Measurements from ENCODE around the gene PLEKHG7.
"Not testable (repeated sequence)": the region's sequence is repeated elsewhere in the genome, so short reads cannot be mapped to it uniquely, and the experiment has no call there.

PLEKHG7 gene

DNA sequence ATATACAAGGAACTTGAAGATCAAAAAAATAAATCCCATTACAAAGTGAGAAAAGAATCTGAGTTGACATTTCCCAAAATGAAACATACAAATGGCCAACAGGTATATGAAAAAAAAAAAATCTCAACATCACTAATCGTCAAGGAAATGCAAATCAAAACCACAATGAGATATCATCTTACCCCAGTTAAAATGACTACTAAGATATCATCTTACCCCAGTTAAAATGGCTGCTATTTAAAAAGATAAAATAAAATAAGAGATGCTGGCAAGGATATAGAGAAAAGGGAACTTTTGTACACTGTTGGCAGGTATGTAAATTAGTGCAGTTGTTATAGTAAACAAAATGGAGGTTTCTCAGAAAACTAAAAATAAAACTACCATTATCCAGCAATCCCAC, 44.4 kb downstream of the PLEKHG7 start:
- no peak for DNase-seq (ENCODE audit: low spot score)

- DNase-seq (ENCODE audit: low spot score), result not testable (repeated sequence)
These were observed 46.9 kb downstream of the PLEKHG7 start for GRCh38 chr12:92749691-92750090.

GRCh38 chr12:92753976-92754885, 51.4 kb downstream of the PLEKHG7 start:
- DNase-seq (ENCODE audit: low spot score), result no peak

DNA sequence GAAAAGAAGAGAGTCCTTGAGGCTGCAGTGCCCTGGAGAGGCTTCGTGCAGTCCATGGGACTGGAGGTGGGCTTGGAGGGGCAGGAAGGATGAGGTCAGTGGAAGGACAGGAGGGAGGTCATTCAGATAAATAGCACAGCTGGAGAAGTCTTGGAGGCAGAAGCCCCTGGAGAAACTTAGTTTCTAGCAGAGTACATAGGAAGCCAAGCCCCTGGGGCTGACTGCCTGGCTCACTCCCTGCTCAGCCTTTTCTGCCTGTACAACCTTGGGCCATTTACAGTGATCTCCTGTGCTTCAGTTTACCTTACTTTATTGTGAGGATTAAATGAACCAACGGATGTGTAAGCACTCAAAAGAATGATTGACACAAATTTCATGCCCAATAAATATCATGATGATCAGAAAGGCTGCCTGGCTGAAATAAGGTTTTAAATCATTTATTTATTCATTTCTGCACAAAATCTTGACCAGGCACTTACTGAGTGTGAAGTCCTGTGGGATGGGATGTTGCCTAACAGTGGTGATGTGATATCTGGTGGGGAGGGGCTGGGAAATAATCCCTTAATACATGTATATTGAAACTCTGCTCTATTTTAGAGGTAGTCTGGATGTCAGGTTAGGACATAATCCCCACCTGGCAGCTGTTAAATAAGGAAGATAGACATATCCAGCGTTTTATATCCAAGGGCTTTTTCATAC, 54.3 kb downstream of the PLEKHG7 start:
- DNase-seq (ENCODE audit: low spot score), result no peak

- DNase-seq (ENCODE audit: low spot score), result no peak
These were observed 54.9 kb downstream of the PLEKHG7 start for GRCh38 chr12:92757597-92758121.

GRCh38 chr12:92759634-92760268, 57.0 kb downstream of the PLEKHG7 start:
- DNase-seq (ENCODE audit: low spot score), result no peak

DNA sequence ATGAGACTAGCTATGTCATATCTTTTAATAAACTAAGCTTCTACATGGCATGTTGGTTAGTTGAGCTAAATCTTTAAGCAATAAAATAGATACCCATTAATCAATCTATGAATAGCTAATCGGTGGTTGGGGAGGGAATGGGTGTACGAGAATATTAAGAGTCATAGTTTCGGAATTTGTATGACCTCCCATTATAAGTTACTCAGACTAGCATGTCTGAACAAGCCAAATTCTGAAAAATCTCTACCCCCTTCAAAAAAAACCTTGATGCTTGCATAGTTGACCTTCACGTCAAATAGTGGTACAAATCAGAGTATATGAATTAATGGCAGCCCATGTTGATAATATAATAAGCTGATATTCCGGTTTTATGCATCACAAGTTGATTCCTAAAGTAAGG, 60.0 kb downstream of the PLEKHG7 start:
- no peak for DNase-seq (ENCODE audit: low spot score)

- no peak for DNase-seq (ENCODE audit: low spot score)
These were observed 62.0 kb downstream of the PLEKHG7 start for GRCh38 chr12:92764831-92765230.

DNA sequence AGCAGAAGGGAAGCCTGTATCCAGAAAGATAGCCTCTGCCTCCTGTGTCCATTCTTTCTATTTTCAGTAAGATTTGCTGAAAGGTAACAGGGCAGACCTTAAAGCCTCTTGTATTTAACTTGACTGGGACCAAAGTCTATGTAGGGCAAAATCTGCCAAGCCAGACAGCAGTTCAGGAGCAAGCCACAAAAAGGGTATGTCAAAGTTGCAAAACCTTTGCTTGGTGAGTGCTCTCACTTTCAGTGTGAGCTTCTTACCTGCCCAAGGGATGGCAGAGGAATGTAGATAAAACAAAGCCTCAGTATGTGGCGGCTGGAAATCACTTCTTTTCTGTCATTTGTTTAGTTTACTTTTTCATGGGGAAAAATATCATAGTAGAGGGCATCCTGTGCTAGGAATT, 63.1 kb downstream of the PLEKHG7 start:
- DNase-seq (ENCODE audit: low spot score), result no peak

- DNase-seq (ENCODE audit: low spot score), result no peak
These were observed 66.5 kb downstream of the PLEKHG7 start for GRCh38 chr12:92769124-92769901.

GRCh38 chr12:92771001-92771400, 68.2 kb downstream of the PLEKHG7 start:
- DNase-seq (ENCODE audit: low spot score), result no peak

- DNase-seq (ENCODE audit: low spot score), result no peak
These were observed 72.6 kb downstream of the PLEKHG7 start for GRCh38 chr12:92775416-92775815.

DNA sequence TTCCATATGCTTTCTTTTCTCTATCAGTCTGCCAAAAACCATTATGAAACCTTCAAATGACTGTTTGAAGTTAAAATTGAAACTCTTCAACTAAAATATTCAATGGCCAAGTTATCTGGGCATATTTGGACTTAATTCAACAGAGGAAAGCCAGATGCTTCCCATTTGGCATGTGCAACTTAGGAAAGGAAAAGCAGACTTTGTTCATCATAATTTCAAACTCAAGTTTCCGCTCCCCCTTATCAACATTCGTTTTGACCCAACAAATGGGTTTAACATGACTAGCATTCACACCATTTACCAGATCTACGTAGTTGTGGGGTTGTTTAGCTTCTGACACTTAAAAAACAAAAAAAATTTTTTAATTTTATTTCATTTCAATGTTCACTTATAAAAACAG, 75.7 kb downstream of the PLEKHG7 start:
- no peak for DNase-seq (ENCODE audit: low spot score)

DNA sequence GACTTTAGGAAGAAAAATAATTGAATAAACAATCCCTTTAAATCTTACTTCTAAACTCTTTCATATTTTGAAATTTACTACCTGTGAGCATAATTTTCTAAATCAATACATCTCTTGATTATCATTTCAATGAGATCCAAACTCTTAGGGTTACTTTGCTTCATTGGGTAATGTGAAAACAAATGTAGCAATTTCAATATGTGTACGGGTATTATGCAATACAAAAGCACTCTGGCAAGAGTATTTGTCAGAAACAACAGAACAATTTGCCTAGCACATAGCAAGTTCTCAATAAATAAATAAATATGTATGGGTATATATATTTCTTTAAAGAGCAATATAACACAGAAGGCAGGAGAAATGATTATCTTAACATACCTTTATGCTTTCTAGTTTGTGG, 77.1 kb downstream of the PLEKHG7 start:
- no peak for DNase-seq (ENCODE audit: low spot score)

GRCh38 chr12:92784356-92784755, 81.6 kb downstream of the PLEKHG7 start:
- DNase-seq (ENCODE audit: low spot score), result no peak

DNA sequence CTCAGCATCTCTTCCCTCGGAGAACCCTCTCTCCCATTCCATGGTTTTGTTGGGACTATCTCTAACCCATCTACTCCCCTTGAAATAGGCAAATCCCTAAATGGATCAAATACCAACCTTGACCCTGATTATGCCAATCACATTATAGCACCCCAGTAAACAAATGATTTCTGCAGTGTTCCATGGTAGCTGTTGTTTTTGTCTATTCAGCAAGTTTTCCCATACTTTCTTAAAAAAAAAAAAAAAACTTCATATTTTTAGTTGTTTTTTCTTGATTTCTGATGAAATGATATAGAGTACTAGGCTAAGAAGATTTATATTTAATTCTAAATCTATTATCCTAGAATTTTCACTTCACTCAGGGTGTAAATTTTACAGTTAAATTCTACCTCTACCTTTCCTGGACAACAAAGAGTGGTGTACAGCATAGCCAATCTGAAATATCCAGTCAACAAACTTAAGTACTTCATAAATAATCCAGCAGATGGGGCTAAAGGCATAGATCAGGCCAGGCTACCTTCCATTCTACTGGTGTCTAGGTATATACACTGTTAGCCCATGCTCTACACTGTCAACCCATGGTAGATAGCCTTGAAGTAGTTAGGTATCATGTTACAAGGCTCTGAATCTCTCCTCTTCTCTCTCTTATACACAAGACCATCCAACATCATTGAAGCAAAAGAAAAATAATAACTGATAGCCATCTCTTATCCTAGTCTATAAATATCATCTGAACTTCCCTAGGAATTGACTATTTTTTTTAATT, 82.2 kb downstream of the PLEKHG7 start:
- DNase-seq (ENCODE audit: low spot score), result peak; percentile 67

DNA sequence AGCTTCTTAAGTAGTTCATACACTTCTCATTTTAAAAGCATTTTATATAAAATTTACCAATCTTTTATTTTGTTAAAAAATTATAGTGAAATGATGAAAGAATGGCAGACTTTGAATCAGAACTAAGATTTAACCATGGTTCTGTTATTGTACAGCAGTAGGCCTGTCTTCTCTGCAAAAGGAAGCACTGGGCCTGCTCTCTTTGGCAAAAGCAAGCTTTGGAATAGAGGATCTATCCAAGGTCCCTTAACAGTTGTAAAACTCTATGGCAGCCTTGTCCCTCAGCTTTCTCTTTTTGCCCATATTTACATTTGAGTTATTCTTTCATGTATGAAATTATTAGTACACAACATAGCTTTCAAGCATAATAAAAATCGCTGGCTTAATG, 82.8 kb downstream of the PLEKHG7 start:
- no peak for DNase-seq (ENCODE audit: low spot score)

- no peak for DNase-seq (ENCODE audit: low spot score)
These were observed 83.3 kb downstream of the PLEKHG7 start for GRCh38 chr12:92786045-92786444.

GRCh38 chr12:92794356-92794755, 91.6 kb downstream of the PLEKHG7 start:
- DNase-seq (ENCODE audit: low spot score), result not testable (repeated sequence)

DNA sequence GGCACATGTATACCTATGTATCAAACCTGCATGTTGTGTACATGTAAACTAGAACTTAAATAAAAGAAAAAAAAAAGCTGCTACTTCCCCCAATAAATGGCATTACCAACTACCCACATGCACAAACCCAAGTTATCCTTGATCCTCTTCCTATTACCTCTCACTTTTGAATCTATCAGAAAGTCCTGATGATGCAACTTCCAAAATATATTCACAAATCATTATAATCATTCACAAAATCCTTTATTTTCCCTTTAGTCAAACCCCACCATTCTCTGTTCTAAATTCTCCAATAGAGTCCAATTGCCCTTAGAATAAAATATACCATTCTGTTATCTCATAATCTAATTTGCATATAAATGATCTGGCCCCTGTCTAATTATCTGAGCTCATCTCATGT, 92.0 kb downstream of the PLEKHG7 start:
- DNase-seq (ENCODE audit: low spot score), result no peak

- no peak for DNase-seq (ENCODE audit: low spot score)
These were observed 93.9 kb downstream of the PLEKHG7 start for GRCh38 chr12:92796650-92797049.

Data from hematopoietic multipotent progenitor cell treated with erythropoietin and hydrocortisone succinate and interleukin-3 and kit ligand, for 15 days (in vitro differentiated cells).